Prostate gland (tissue), 2 donors: Measurements from ENCODE around the gene TNRC6B. TPM values are rescaled to one million over a fixed set of nuclear protein-coding genes. Genes with fewer than 3 reads are reported as not detected.

Experiments
- DNase-seq: peaks from one replicate; pipeline ENCODE4 v3.0.0-alpha.2; 2019; ENCODE audit warnings: low spot score
- H3K27ac ChIP-seq, 2 donors: fragments of 200-600 bp; sonication (generic); 2 replicates each; pipeline ENCODE4 v1.5.1; 2017 to 2019
- H3K27me3 ChIP-seq: fragments of 200-600 bp; sonication (generic); replicated peaks from 2 replicates; pipeline ENCODE4 v1.5.1; 2019; ENCODE audit not compliant: insufficient read depth
- H3K36me3 ChIP-seq, 2 donors: fragments of 200-600 bp; sonication (generic); 1 replicate in 1 of 2; 2 replicates in 1 of 2; pipeline versions ENCODE4 v1.5.1 to v1.8.1; 2017 to 2019
- H3K4me1 ChIP-seq: fragments of 200-600 bp; sonication (generic); replicated peaks from 2 replicates; pipeline ENCODE4 v1.5.1; 2019
- H3K4me3 ChIP-seq, 2 donors: fragments of 200-600 bp; sonication (generic); 2 replicates each; pipeline ENCODE4 v1.5.1; 2017 to 2019
- H3K9me3 ChIP-seq: fragments of 200-600 bp; sonication (generic); 2 replicates; pipeline ENCODE4 v1.5.1; 2017
- CTCF ChIP-seq, 4 experiments: fragments of 200-600 bp in 2 of 4; fragments of 450-650 bp in 2 of 4; sonication (generic) in 2 of 4; IDR thresholded peaks; 1 replicate in 3 of 4; 2 replicates in 1 of 4; pipeline ENCODE4 v1.5.1; 2016 to 2019; ENCODE audit warnings: antibody characterized with exemption in 4 of 4, mild to moderate bottlenecking in 2 of 4, moderate library complexity in 2 of 4
- POLR2A ChIP-seq: fragments of 450-650 bp; IDR thresholded peaks from one replicate; pipeline ENCODE4 v1.6.1; 2016; ENCODE audit warnings: antibody characterized with exemption, mild to moderate bottlenecking
- POLR2AphosphoS5 ChIP-seq: sonication (generic); formaldehyde crosslinking; IDR thresholded peaks from one replicate; pipeline ENCODE4 v1.6.1; 2017; ENCODE audit warnings: antibody characterized with exemption
- whole genome bisulfite sequencing: methylation state at CpG from one replicate; pipeline ENCODE4 v1.1.5; 2018; 5-methylcytosine and 5-hydroxymethylcytosine counted together
- intact Hi-C: fragments of 100-400 bp; cut with DNase I; formaldehyde crosslinking; loops from one replicate; pipeline ENCODE4 v1.14.2; 2022
- total RNA-seq, 2 donors: library from RNA; depleted of rRNA; stranded (reverse); fragments of >200 nt; gene quantifications; one replicate each; pipeline ENCODE4 v1.1.0, GENCODE V29; 2016

Gene TNRC6B
- 100 to 1,000 TPM in 1 of 2 donors, 10 to 100 TPM in 1; 43.8 to 118 TPM for total RNA-seq

- intact Hi-C loops = loop anchor here (5.0 to 10.0 kb wide), 4 partner anchors 97 to 169 kb away; partner anchors contain the start of gene ADSL
- H3K4me1 ChIP-seq = peaks cover 8% of the 10 kb centered on the region
- TF ChIP-seq POLR2AphosphoS5 = peak; percentile 100
- peak in 1 of 4 experiments; percentile 14 for TF ChIP-seq CTCF (IDR thresholded peaks at IDR 0.05)
- TF ChIP-seq POLR2A = peak; percentile 96
- peak; percentile 92 for DNase-seq
- no peaks in the 10 kb centered on the region for H3K36me3 ChIP-seq
- H3K4me3 ChIP-seq = peak within 1 kb of the TSS; percentile 48 to 50
- H3K9me3 ChIP-seq = no peaks in the 10 kb centered on the region
- 0% methylated on average over 10 of the region's 10 CpGs for WGBS
- peak within 1 kb of the TSS; percentile 61 to 86 for H3K27ac ChIP-seq
- H3K27me3 ChIP-seq = no peaks in the 10 kb centered on the region
Observed at GRCh38 chr22:40177738-40178416, at the start of gene TNRC6B. Gene TNRC6B (plus strand): TSS chr22:40177925. CDS start chr22:40178136, 211 bp downstream.

- Histone ChIP-seq H3K36me3 (no peaks in the 10 kb centered on the region), H3K4me3 (no peak overlapping the region), H3K27ac (no peak overlapping the region), H3K4me1 (no peaks in the 10 kb centered on the region), H3K9me3 (no peaks in the 10 kb centered on the region), H3K27me3 (no peaks in the 10 kb centered on the region)
- WGBS = 76% methylated on average over 4 of the region's 4 CpGs
- TF ChIP-seq POLR2AphosphoS5 (no peak), CTCF (IDR thresholded peaks at IDR 0.05) (no peak)
- intact Hi-C loops = no loop called here
- DNase-seq = no peak
Observed at GRCh38 chr22:40128989-40129388, 48.7 kb upstream of the TNRC6B start.

GRCh38 chr22:40137132-40137531, 40.6 kb upstream of the TNRC6B start:
- no peak overlapping the region for H3K4me3 ChIP-seq
- DNase-seq = no peak
- no peaks in the 10 kb centered on the region for H3K4me1 ChIP-seq
- no peaks in the 10 kb centered on the region for H3K9me3 ChIP-seq
- H3K27ac ChIP-seq = no peak overlapping the region
- 92% methylated on average over 4 of the region's 4 CpGs for WGBS
- H3K27me3 ChIP-seq = no peaks in the 10 kb centered on the region
- no peak for TF ChIP-seq CTCF (IDR thresholded peaks at IDR 0.05)
- TF ChIP-seq POLR2A = no peak
- no peak for TF ChIP-seq POLR2AphosphoS5
- H3K36me3 ChIP-seq = no peaks in the 10 kb centered on the region
- intact Hi-C loops = no loop called here

GRCh38 chr22:40138866-40139265, 38.9 kb upstream of the TNRC6B start:
- no peak for TF ChIP-seq CTCF (IDR thresholded peaks at IDR 0.05)
- TF ChIP-seq POLR2A = no peak
- TF ChIP-seq POLR2AphosphoS5 = no peak
- Histone ChIP-seq H3K4me1 (no peaks in the 10 kb centered on the region), H3K27ac (no peak overlapping the region), H3K27me3 (no peaks in the 10 kb centered on the region), H3K4me3 (no peak overlapping the region), H3K9me3 (no peaks in the 10 kb centered on the region), H3K36me3 (no peaks in the 10 kb centered on the region)
- intact Hi-C loops = no loop called here
- DNase-seq = no peak
